Right cardiac atrium (tissue), 5 donors: Measurements from ENCODE around the gene ACTN2. TPM values are rescaled to one million over a fixed set of nuclear protein-coding genes. Genes with fewer than 3 reads are reported as not detected.

Source experiments
- ATAC-seq, 2 donors: fragments of 200-7000 bp; cut with Tn5 transposase; one replicate each; pipeline versions ENCODE4 v1.8.0 to v1.9.1; 2020; ENCODE audit warnings: moderate library complexity in 2 of 2, mild to moderate bottlenecking in 1 of 2
- DNase-seq, 3 donors: peaks; one replicate each; pipeline ENCODE4 v3.0.0-alpha.2; 2020
- H3K27ac ChIP-seq: one replicate; pipeline ENCODE4 v1.5.1; 2013; ENCODE audit warnings: mild to moderate bottlenecking, low read length, control low read depth, moderate library complexity
- H3K27me3 ChIP-seq: one replicate; pipeline ENCODE4 v1.6.1; 2013; ENCODE audit not compliant: control insufficient read depth, insufficient read depth
- H3K4me1 ChIP-seq: one replicate; pipeline ENCODE4 v1.6.1; 2013; ENCODE audit warnings: low read length; ENCODE audit not compliant: control insufficient read depth, insufficient read depth
- H3K4me3 ChIP-seq: one replicate; pipeline ENCODE4 v1.5.1; 2013; ENCODE audit warnings: low read length, control low read depth
- H3K9me3 ChIP-seq: one replicate; pipeline ENCODE4 v1.6.1; 2013; ENCODE audit warnings: low read length; ENCODE audit not compliant: control insufficient read depth
- WGBS: extraction: QIAGEN DNeasy Blood & Tissue Kit; methylation state at CpG from one replicate; pipeline ENCODE4 v1.1.7; 2013; 5-methylcytosine and 5-hydroxymethylcytosine counted together
- intact Hi-C, 4 donors: fragments of 100-400 bp; cut with DNase I; formaldehyde crosslinking; loops; one replicate each; pipeline versions ENCODE4 v1.11.0 to v1.14.0; 2022 to 2023
- polyA plus RNA-seq: library from polyadenylated mRNA; stranded (reverse); fragments of 200-250 nt; gene quantifications from one replicate; pipeline ENCODE4 v1.2.3, GENCODE V29; 2013
- total RNA-seq, 4 donors: library from RNA; stranded (reverse); fragmentation: NEBNext Ultra II Directional; extraction: Animal tissue kit (Norgen Biotek cat#: 25700); gene quantifications; one replicate each; pipeline ENCODE4 v1.2.1, GENCODE V29; 2021
- donor health status: healthy with polysubstance abuse.
- donor health status: DM: no; HTN: yes; CAD: no.
- donor health status: DM: no; HTN: no; CAD: no.
- donor health status: DM: no; HTN: yes; CAD: no; lungs with severe emphysema.
- donor health status: DM: yes; HTN: yes; CAD: no.

Gene ACTN2
- total and polyA plus RNA-seq, 5 donors = 827 to 1,705 (median 1,363) TPM

DNA sequence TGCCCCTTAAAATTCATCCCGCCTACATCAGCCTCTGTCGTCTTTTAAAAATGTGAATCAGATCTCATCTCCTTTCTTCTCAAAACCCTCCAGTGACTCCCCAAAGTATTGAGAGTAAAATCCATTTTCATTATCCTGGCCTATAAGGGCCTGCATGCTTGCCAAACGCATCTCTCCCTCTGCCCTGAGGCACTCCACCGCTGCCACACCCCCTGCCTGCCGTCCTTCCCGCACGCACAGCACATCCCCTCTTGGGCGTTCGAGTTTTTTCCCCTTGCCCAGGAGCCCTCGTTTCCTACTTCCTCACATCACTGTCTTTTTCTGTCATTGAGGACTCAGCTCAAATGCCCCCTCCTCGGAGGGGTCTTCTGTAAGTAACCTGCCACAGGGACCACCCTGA is 55.5 kb downstream of the ACTN2 start:
- Histone ChIP-seq H3K9me3 (no peaks in the 10 kb centered on the region), H3K4me3 (no peak overlapping the region), H3K4me1 (no peaks in the 10 kb centered on the region), H3K27ac (peak overlapping the region; percentile 42), H3K27me3 (no peaks in the 10 kb centered on the region)
- WGBS = 72% methylated on average over 11 of the region's 11 CpGs
- no peak for DNase-seq
- ATAC-seq = no peak
- intact Hi-C loops = no loop called here

DNA sequence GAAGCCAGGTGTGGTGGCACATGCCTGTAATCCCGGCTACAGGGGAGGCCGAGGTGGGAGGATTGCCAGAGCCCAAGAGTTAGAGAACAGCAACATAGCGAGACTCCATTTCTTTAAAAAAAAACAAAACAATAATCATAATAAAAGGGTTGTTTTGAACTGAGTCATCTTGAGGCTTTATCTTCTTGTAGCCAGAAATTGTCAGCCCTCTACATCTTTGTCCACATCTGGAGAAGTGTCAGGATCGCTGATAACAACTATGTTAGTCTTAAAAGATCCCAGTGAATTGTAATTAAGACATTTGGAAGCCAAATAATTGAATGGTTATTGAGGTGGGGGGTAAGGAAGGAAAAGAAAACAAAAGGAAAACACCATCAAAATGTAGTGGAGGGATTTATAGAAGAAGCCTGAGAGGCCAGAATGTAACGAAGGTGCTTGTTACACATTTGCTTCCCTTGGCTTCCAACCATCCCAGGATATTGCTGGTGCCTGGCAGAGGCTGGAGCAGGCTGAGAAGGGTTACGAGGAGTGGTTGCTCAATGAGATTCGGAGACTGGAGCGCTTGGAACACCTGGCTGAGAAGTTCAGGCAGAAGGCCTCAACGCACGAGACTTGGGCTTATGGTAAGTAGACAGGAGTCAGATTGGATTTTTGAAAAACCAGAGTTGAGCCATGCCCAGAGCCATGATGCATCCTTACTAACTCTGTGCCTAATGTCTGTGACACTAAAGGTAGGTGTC is 56.3 kb downstream of the ACTN2 start:
- Histone ChIP-seq H3K4me3 (no peak overlapping the region), H3K9me3 (no peaks in the 10 kb centered on the region), H3K4me1 (no peaks in the 10 kb centered on the region), H3K27me3 (no peaks in the 10 kb centered on the region), H3K27ac (peak overlapping the region; percentile 42)
- no peak for ATAC-seq
- 81% methylated on average over 10 of the region's 10 CpGs for WGBS
- intact Hi-C loops = no loop called here
- no peak for DNase-seq

DNA sequence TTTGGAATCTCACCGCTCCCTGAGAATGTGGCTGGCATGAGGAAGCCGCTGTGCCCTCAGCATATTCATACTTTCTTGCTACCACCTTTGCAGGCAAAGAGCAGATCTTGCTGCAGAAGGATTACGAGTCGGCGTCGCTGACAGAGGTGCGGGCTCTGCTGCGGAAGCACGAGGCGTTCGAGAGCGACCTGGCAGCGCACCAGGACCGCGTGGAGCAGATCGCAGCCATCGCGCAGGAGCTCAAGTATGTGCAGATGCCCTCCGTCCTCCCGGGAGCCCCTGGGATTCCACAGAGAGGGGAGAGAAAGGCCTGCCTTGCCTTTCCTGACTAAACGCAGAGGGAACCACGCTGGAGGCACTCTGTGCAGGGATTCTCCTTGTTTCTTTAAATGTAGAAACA is 58.2 kb downstream of the ACTN2 start:
- 89% methylated on average over 22 of the region's 22 CpGs for WGBS
- ATAC-seq = no peak

DNA sequence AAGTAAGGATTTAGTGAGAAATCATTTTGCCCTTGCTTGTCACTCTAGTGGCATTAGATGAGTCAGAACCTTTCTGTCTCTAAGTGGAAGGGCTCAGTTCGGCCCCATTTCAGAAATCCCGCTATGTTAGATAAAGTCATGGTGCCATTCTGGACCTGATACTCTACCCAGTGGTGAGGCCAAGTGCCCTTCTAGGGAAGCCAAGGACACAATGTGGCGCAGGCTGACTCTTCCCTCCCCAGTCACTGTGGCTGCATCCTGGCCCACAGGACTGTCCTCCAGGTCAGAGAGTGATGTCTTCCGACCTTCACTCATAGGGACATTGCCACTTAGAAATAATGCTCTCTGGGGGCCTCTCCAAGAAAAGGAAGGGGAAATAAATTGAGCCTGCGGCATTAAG is 60.5 kb downstream of the ACTN2 start:
- peak overlapping the region; percentile 80 for H3K27ac ChIP-seq
- intact Hi-C loops = no loop called here
- H3K4me1 ChIP-seq = no peaks in the 10 kb centered on the region
- no peaks in the 10 kb centered on the region for H3K9me3 ChIP-seq
- ATAC-seq (peak; percentile 80 to 81), DNase-seq (peak in 2 of 3 donors; percentile 63 to 65)
- H3K27me3 ChIP-seq = no peaks in the 10 kb centered on the region
- 74% methylated on average over 5 of the region's 5 CpGs for WGBS
- no peak overlapping the region for H3K4me3 ChIP-seq

More for the DNA sequence above, 58.2 kb downstream of the ACTN2 start:
- H3K4me1 ChIP-seq = no peaks in the 10 kb centered on the region
- H3K27ac ChIP-seq = no peak overlapping the region
- no peaks in the 10 kb centered on the region for H3K27me3 ChIP-seq
- DNase-seq = peak in 2 of 3 donors; percentile 63 to 66
- intact Hi-C loops = no loop called here
- H3K4me3 ChIP-seq = no peak overlapping the region
- no peaks in the 10 kb centered on the region for H3K9me3 ChIP-seq

DNA sequence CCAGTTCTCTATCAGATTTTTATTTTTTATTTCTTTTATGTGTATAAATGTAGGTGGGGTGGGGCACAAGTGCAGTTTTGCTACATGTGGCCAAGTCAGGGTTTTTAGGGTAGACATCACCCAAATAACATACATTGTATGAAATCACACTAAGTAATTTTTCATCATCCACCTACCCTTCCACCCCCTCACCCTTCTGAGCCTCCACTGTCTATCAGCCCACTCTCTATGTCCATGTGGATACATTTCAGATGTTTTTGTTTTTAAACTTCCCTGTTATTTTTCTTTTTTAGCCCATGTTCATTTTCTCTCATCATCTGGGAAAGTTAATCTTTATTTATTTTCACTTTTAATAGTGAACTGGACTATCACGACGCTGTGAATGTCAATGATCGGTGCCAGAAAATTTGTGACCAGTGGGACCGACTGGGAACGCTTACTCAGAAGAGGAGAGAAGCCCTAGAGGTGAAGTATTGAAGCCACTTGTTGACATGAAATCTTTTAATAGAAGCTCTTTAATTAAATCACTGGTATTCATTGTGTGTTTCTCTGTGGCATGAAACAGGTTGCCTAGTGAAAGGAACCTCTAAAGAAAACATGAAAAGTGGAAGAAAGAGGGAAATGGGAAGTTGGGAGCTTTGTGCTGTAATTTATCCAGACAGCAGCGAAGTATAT is 61.1 kb downstream of the ACTN2 start:
- Histone ChIP-seq H3K4me3 (no peak overlapping the region), H3K27me3 (no peaks in the 10 kb centered on the region), H3K27ac (peak overlapping the region; percentile 33), H3K4me1 (no peaks in the 10 kb centered on the region), H3K9me3 (no peaks in the 10 kb centered on the region)
- intact Hi-C loops = no loop called here
- no peak for DNase-seq
- ATAC-seq = peak; percentile 34 to 36
- WGBS = 56% methylated on average over 6 of the region's 6 CpGs

DNA sequence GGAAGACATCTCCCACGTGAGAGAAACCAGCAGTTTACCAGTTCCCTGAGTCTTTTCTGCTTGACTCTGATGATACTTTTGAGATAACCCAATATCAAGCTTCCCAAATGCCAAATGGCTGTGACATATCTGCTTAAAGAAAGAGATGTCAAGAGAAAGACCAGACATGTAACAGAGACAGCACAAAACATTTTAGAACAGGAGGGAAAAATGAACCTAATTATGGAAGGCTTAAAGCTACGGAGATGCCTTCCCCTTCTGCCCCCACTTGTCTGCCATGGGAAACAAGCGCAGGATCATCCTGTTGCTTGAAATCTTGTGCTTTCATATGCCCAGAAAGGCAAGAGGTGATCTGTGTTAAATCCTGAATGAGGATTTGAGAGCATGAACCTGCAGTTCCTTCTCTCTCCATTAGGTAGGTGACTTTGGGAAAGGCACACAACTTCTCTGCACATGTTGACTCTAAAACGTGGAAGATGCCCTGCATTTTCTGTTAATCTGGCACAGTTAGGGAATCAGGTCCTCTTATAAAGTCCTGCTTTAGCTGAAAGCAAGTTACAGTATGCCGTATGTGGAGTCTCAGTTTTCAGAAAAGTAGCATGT is 62.1 kb downstream of the ACTN2 start:
- Histone ChIP-seq H3K4me1 (no peaks in the 10 kb centered on the region), H3K9me3 (no peaks in the 10 kb centered on the region), H3K27me3 (no peaks in the 10 kb centered on the region), H3K27ac (peak overlapping the region; percentile 20), H3K4me3 (no peak overlapping the region)
- intact Hi-C loops = no loop called here
- ATAC-seq (no peak), DNase-seq (no peak)
- 60% methylated on average over 5 of the region's 5 CpGs for WGBS

DNA sequence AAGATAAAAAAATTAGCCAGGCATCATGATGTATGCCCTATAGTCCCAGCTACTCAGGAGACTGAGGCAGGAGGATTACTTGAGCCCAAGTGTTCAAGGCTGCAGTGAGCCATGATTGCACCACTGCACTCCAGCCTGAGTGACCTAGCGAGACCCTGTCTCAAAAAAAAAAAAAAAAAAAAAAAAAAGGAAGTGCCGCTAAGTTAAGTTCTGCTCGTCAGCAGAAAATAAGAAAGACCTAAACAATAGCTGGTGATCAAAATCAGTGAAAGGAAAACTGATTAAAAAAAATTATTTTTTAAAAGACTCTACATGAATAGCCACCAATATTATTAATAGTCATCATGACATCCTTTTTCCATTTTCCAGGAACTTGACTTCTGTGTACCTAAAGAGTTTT is 64.6 kb downstream of the ACTN2 start:
- no peak overlapping the region for H3K27ac ChIP-seq
- no peaks in the 10 kb centered on the region for H3K4me1 ChIP-seq
- DNase-seq = no peak
- H3K27me3 ChIP-seq = no peaks in the 10 kb centered on the region
- intact Hi-C loops = no loop called here
- H3K4me3 ChIP-seq = no peak overlapping the region
- no peaks in the 10 kb centered on the region for H3K9me3 ChIP-seq
- 60% methylated on average over 3 of the region's 3 CpGs for WGBS
- ATAC-seq = no peak

DNA sequence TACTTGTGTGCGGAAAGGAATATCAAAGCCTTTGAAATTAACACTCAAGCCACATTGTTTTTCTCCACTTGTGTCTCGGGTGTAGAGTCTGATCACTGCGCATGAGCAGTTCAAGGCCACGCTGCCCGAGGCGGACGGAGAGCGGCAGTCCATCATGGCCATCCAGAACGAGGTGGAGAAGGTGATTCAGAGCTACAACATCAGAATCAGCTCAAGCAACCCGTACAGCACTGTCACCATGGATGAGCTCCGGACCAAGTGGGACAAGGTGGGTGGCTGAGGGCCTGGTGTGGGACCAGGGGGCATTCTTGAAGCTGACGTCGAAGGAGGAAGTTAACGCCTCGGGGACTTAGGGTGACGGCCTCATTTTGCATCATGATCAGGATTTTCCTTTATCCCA is 65.1 kb downstream of the ACTN2 start:
- no peaks in the 10 kb centered on the region for H3K9me3 ChIP-seq
- 78% methylated on average over 16 of the region's 16 CpGs for WGBS
- DNase-seq (no peak), ATAC-seq (no peak)
- intact Hi-C loops = no loop called here
- no peak overlapping the region for H3K4me3 ChIP-seq
- no peaks in the 10 kb centered on the region for H3K4me1 ChIP-seq
- no peak overlapping the region for H3K27ac ChIP-seq
- no peaks in the 10 kb centered on the region for H3K27me3 ChIP-seq

DNA sequence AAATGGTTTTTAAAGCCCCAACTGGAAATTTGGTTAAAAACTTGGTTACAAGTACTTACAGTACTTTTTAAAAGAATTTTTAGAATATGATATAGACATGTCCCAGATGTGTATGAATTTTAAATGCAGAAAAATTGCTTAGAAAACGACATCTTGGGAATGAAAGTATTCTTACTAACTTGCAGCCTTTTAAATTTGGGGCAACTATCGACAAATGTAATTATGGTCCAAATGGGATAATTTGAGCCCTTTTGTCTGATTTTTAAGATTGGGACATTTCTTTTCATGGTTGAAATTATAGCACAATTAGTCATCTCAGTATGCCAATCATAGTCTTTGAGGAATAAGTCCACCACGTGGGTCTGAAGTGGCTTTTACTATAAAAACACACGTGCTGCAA is 65.6 kb downstream of the ACTN2 start:
- WGBS = 70% methylated on average over 4 of the region's 4 CpGs
- ATAC-seq (no peak), DNase-seq (no peak)
- H3K9me3 ChIP-seq = no peaks in the 10 kb centered on the region
- no peak overlapping the region for H3K4me3 ChIP-seq
- H3K27ac ChIP-seq = no peak overlapping the region
- no peaks in the 10 kb centered on the region for H3K4me1 ChIP-seq
- intact Hi-C loops = no loop called here
- no peaks in the 10 kb centered on the region for H3K27me3 ChIP-seq

DNA sequence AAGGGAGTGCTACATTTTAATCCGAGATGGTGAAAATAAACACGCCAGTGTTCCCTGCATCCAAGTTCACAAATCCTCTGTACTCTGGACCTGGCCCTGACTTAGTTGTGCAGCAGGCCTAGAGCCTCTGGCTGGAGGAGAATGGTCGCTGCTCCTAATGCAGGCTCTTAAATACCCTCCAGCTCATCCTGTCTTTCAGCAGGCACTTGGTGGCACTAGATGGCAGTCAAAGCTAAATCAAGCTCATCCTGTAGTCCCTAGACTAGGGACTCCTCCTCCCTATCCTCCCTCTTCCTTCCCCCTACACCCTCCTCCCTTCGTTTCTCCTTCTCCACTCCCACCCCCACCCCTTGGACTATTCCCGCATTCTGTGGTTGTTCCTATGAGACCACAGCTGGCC is 67.2 kb downstream of the ACTN2 start:
- Histone ChIP-seq H3K27me3 (no peaks in the 10 kb centered on the region), H3K9me3 (no peaks in the 10 kb centered on the region), H3K4me1 (no peaks in the 10 kb centered on the region), H3K4me3 (no peak overlapping the region), H3K27ac (peak overlapping the region; percentile 54)
- intact Hi-C loops = no loop called here
- DNase-seq (no peak), ATAC-seq (peak in 1 of 2 donors; percentile 76)
- WGBS = 52% methylated on average over 5 of the region's 5 CpGs

DNA sequence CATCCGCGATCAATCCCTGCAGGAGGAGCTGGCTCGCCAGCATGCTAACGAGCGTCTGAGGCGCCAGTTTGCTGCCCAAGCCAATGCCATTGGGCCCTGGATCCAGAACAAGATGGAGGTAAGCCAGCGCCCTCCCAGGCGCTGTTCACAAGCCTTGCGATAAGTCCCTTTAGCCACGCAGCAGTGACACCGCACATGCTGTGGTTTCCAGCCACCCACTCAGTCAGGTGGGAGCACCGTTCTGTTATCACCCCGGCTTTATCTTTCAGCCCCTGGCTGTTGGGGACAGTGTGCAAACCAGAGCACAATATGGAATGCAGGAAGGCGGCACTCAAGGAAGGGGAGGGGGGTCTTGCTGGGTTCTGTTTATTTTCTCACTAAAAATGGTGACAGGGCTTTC is 67.7 kb downstream of the ACTN2 start:
- Histone ChIP-seq H3K27ac (peak overlapping the region; percentile 54), H3K9me3 (no peaks in the 10 kb centered on the region), H3K4me1 (no peaks in the 10 kb centered on the region), H3K27me3 (no peaks in the 10 kb centered on the region), H3K4me3 (no peak overlapping the region)
- WGBS = 64% methylated on average over 14 of the region's 14 CpGs
- DNase-seq (peak in 2 of 3 donors; percentile 73 to 81), ATAC-seq (peak; percentile 61 to 81)
- intact Hi-C loops = no loop called here
